Measurements from ENCODE around the gene SMAP1.

SMAP1 gene

DNA sequence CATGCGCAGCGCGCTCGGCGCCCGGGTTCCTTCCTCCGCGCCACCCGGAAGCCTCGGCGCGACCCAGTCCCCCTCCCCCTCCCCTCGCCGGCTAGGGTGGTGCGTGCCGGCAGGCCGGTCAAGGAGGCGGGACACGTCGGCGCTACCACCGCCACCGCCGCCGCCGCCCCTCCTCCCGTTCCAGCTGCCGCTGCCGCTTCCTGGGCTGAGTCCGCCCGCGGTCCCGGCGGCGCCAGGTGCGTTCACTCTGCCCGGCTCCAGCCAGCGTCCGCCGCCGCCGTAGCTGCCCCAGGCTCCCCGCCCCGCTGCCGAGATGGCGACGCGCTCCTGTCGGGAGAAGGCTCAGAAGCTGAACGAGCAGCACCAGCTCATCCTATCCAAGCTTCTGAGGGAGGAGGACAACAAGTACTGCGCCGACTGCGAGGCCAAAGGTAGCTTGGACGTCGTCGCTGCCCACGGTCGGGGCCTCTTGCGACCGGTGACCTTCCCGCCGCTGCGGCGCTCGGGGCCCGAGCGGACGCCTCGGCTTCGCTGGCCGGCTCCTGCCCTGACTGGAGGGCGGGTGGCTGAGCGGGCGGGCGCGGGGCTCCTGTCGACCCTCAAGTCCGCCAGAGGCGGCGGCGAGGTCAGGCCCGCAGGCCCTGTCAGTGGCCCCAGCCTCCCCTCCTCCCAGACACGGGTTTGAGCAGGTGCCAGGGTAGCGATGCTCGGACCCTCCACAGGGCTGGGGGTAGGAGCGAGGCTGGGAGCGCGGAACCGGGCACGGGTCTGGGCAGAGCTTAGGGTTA is at the start of gene SMAP1:
Gene SMAP1 (plus strand): TSS at position 173 of the 788 bp plus-strand sequence. CDS start 141 bp downstream, at position 314.
- peak; percentile 95 for DNase-seq

DNA sequence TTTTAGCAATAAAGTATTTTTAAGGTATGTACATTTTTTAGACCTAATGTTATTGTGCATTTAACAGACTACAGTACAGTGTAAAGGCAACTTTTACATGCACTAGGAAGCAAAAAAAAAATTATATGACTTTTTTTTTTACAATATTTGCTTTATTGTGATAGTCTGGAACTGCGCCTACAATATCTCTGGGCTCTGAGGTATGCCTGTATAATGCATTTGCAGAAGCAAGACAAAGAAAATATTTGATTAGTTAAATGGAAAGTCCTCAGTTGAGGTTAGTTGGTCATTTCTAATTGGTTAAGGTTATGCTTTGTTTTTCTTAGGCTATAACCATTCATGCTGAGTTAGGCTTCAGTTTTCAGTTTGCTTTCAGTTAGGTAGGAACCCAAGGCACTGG is 46.9 kb upstream of the SMAP1 start:
- no peak for DNase-seq

DNA sequence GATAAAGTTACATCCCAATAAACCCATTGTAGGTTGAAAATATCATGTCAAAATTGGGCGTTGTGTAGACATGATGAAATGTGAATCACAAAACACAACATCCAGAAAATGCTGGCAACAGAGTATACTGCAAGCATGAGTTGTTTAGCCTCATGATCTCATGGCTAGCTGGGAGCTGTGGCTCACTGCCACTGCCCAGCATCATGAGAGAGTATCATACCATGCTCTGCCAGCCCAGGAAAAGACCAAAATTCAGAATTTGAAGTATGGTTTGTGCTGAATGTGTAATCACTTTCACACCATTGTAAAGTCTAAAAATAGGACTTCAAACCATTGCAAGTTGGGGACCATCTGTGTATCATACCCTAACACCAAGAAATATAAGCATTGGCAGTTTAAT is 45.2 kb upstream of the SMAP1 start:
- no peak for DNase-seq

DNA sequence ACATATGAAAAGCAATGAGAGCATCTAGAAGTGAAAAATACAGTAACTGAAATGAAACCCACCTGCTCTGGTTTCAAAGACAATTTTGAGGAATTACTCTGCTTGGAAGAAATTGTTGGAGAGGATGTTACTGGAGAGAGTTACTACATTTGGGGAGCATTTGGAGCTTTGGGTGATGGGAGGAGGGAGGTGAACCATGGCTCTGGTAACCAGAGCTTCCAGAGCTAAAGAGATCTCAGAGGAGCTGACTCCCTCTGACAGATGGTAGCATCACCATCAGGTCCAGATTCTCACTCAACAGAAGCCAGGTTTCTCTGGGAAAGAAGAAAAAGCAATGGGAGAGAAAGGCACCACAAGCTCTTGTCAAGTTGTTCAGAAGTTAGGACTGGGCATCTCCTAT is 42.2 kb upstream of the SMAP1 start:
- no peak for DNase-seq

DNA sequence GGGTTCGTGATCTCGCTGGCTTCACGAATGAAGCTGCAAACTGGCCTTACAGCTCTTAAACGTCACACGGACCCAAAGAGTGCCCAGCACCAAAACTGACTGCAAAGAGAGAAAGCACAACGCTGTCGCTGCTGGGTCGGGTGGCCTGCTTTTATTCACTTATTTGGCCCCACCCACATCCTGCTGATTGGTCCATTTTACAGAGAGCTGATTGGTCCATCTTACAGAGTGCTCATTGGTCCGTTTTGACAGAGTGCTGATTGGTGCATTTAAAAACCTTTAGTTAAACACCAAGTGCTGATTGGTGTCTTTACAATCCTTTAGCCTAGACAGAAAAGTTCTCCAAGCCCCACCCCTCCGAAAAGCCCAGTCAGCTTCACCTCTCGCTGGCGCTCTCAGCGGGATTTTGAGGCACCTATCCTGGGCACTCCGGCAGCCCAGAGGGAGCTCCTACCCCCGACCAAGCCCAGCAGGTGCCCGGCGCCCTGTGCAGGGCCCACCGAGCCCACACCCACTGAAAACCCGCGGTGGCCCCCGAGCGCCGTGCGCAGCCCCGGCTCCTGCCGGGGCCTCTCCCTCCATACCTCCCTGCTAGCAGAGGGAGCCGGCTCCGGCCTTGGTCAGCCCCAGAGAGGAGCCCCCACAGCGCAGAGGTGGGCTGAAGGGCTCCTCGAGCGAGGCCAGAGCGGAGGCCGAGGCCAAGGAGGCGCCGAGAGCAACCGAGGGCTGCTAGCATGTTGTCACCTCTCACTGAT is 40.0 kb upstream of the SMAP1 start:
- DNase-seq = no peak

DNA sequence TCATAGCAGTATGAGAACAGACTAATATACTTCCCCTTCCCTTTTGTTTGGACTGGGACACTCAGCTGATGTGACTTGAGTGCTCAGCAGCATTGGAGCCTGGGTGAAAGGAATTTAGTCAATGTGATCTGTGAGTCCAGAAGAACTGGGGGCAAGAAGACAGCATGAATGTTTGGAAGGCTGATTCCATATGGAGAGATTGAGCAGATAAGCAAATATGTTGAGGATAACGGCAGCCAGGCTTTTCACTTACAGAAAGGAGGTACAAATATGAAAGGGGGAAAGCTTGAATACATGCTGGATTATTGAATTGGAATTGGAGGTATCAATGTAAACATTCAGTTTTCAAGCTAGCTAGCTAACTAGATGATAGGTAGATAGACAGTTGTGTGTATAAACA is 37.8 kb upstream of the SMAP1 start:
- DNase-seq = no peak

DNA sequence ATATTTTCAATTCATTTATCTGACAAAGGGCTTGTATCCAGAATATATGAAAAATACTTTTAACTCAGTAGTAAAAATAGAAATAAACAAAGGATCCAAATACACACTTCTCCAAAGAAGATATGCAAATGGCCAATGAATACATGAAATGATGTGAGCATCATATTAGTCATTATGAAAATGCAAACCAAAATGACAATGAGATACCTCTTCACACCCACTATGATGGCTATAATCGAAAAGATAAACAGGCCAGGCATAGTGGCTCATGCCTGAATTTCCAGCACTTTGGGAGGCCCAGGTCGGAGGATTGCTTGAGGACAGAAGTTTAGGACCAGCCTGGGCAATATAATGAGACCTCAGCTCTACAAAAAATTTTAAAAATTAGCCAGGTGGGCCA is 33.8 kb upstream of the SMAP1 start:
- DNase-seq = no peak

DNA sequence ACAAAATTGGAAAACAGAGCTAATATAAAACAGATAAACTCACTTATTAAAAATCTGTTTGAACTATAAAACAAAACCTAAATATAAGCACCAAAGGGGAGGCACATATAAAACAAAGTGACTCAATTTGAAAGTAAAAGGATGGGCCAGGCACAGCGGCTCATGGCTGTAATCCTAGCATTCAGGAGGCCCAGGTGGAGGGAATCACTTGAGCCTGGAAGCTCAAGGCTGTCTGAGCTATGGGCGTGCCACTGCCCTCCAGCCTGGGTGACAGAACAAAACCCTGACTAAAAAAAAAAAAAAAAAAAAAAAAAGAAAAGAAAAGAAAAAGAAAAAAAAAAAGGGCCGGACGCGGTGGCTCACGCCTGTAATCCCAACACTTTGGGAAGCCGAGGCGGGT is 31.1 kb upstream of the SMAP1 start:
- DNase-seq = no peak

DNA sequence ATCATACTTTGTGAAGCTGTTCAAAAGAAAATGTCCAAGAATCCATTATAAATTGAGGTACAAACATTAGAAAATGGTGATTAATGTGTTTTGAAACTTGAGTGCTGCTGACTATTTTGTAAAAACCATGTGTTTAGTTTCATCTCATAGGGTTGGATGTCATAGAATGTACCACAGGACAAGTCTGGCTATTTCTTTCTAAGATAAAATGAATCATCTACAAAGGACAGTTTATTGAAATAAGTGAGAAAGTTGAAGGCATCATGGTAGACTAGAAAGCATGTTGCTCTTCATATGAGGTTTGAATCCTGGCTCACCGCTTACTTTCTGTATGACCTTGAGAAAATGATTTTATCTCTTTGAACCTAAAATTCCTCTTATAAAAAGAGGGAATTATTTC is 29.2 kb upstream of the SMAP1 start:
- DNase-seq = no peak

DNA sequence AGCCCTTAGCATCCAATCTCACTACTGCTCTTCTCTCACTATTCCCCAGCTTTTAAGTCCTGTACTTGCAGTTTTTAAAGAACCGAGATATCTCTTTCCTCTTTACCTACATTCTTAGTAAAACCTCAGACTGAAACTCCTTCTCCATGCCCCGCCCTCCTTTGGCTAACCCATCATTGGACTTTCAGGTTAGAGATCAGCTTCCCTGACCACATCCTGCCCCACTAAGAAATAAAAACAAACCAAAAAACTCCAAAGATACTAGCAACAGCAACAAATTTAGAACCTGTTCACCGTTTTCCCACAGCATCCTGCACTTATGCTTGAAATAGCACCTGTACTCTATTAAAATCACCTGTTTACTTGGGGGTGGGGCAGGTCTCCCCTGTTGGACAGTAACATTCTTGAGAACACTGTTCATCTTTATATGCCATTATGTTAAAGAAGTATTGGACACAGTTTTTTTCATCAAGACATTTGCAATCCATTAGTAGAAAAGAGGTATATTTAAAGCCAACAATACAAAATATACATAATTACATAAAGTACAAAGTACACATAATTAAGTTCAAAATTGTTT is 16.3 kb upstream of the SMAP1 start:
- no peak for DNase-seq

DNA sequence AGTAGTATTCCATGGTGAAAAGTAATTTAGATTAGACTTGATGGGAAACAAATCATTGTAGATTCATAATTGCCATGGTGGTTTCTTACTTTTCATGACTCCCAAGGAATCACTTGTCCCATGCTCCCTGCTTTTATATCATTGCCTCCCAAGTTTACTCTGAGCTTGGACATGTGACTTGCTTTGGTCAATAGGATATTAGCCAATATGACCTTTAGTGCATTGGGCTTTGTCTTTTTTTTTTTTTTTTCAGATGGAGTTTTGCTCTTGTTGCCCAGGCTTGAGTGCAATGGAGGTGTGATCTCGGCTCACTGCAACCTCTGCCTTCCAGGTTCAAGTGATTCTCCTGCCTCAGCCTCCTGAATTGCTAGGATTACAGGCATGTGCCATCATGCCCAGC is 15.5 kb upstream of the SMAP1 start:
- DNase-seq = no peak

DNA sequence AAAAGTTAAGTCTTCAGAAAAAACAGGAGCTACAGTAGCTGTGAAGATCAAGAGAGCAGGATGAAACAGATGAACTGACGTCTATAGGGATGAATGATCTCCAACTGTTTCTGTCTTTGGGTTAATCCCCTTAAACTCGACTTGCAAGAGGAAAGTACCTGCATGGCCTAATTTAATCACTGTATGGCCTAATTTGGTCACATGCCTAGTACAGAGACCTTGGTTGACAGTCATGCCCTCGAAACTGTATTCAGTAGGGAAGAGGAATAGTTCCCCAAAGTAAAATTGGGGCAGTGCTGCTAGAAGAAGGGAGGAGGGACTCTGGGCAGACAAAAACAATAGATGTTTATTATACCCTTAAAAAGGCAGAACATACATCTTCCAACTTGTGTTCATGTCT is 10.0 kb upstream of the SMAP1 start:
- no peak for DNase-seq

DNA sequence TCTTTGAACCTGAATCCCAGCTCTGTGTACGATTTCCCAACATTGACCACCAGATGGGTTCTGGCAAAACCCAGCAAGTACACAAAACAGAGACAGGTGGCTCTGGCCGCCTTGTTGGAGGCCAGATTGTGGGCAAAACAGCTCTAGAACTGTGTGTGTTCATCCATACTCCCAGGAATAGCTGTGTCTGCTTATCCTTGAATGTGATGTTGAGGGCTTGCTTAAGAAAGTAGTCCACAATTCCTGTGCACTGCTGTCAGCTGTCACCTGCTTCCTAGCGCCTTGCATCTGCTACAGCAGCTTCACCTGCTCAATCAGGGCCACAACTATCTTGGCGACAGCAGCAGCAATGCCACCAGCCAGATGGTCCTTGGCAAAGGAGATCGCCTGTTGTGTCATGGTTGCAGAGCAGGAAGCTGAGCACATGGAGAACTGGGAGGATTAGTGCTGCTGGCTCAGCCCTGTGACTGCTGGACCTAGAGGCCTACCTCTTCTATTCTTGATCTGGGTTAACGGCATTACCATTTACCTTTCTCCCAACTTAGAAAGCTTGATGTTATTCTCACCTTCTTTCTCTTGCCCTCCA is 3.7 kb upstream of the SMAP1 start:
- no peak for DNase-seq

DNA sequence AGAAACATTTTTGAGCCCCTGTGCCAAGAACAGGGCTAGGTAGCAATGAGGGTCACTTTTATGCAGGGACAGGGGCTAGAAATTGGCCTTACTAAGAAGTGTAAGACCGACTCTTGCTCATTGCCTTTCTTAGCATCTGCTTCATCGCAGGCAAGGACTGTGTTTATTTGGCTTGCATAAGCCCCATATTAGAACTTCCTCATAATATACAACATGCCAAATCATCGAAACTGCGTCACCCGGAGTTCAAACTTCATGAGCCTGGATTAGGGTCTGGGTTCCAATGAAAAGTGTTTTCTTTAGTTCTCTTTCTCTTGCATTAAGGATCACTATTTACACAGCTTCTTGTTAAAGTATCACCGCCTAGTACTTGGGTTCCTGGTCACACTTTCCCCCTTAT is 977 bp upstream of the SMAP1 start:
- DNase-seq = no peak

DNA sequence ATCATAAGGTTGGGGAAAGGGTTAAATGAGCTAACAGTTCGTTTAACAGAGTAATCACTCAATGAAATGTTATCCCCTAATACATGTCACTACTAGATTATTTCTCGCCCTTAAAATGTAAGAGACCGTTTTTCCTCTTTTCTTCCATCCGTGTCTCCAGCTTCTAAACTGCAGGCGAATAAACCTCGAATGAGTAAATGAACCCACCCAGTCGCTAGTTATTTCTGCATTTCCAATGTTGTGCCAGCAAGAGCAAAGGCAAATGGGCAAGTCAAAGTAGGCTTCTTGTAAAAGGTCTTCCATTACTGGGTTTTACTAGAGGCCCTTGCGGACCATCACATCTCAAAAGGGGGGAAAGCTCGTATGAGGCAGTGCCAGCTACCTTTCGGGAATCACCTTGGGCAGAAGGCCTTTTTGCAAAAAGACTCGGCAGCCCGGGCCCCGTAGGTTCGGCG is 400 bp upstream of the SMAP1 start:
- DNase-seq = no peak

DNA sequence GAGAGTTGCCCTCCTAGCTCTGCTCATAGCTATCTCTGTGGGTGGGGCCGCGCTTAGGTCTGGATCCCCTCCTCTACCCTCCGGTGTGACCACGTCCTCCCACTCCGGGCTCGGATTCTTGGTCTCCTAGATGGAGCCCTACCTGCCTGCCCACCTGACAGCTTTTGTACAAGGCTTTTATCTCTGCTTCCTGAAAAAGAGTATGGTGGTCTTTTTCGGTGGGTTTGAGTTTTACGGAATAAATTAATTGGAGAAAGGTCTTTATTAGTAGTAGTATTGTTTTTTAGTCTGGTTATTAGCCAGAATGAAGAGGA is 773 bp downstream of the SMAP1 start:
- no peak for DNase-seq

DNA sequence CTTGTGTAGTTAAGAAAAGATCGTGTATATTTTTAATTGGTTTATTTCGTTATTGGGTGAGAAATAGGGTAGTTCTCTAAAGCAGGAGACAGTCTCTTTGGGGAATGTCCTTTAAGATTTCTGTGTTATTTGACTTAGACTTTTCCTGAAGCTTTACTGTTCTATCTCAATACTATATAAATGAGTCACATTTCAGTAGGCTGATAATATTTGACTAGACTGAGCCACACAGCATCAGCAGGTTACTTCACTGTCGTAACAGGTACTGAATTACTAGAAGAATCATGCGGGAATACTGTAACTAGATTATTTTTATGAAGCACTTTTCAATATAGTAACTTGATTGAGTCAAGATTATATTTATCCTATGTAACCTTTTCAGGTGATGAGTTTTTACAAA is 1.4 kb downstream of the SMAP1 start:
- no peak for DNase-seq

DNA sequence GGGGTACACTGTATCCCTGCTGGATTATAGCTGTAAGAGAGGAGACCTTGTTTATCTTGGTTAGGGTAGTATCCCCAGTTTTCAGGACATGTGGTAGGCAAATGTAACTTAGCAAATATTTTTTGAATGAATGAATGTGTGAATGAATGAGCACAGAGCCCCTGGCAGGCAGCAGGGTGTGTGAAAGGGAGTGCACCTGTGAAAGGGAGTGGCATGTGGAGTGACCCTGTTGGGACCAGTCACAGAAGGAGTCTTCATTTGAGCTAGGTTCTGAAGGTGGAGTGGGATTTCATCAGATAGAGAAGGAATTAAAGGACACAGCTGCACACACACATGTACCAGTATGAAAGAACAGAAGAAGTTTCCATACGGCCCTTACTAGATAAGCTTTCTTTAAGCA is 4.9 kb downstream of the SMAP1 start:
- no peak for DNase-seq

DNA sequence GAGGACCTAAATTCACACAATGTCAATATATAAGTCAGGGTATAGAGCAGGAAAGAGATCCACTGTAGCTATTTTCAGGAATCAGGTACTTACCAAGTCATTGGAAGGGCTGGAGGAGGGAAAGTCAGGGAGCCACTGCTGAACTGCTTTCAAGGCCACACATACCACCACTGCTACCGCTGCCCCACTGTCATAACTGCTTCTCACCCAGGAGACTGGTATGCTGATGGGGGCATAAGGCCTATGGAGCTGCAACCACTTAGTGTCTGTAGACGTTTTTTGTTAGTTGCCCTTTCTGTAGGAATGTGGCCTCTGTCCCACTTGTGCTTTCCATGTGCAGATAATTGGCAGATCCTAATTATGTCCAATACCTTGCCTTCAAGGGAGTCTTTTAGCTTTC is 5.4 kb downstream of the SMAP1 start:
- DNase-seq = no peak

DNA sequence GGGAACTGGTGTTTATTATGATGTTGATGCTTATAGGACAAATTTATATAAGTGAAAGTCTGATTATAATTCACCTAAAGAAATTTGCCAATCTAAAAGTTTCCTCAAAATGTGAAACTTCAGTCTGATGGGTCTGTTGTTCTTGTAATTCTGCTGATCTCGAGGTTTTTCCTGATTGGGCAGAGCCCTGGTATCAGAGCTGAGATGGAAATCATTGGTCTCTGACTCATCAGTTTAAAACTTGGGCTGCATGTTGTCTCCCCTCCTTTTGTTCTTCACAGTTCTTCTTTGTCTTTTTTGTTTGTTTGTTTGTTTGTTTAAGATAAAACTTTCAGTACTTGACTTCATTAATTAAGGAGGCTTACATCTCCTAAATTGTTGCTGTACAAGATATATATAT is 5.9 kb downstream of the SMAP1 start:
- DNase-seq = no peak

DNA sequence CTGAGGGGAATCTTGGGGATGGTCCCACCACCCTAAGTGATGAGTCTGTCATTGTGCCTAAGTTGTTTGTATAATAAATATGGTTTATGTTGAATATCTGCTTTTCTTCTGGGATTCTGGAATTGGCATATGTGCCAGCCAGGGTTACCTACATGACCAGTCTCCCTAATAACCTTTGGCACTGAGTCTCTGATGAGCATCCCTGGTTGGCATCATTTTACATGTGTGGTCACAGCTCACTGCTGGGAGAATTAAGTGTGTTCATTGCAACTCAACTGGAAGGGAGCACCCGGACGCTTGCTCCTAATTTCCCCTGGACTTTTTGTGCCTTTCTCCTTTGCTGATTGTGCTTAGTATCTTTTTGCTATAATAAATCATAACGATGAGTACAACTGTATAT is 8.1 kb downstream of the SMAP1 start:
- no peak for DNase-seq

DNA sequence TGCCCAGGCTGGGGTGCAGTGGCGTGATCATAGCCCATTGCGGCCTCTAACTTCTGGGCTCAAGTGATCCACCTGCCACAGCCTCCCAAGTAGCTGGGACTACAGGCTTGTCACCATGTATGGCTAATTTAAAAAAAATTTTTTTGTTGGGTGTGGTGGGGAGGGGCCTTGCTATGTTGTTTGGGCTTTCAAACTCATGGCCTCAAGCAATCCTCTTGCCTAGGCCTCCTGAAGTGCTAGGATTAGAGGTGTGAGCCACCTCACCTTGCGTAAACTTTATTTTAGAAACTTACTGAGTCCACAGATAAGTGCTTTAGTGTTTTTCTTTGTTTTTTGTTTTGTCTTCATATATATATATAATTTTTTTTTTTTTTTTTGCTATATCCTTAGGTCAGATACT is 9.1 kb downstream of the SMAP1 start:
- DNase-seq = no peak

DNA sequence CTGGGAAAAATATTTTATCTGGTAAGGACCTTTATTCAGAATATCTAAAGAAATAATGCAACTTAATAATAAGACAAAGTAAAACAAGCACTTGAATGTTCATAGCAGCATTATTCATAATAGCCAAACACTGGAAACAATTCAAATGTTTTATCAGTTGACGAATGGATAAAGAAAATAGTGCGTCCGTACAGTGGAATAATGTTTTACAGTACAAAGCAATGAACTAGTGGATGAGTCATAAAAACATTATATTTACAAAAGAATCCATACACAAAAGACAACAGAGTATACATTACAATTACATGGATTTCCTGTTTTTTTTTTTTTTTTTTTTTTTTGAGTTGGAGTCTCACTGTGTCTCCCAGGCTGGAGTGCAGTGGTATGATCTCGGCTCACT is 12.7 kb downstream of the SMAP1 start:
- DNase-seq = no peak
